ENCODE data around the gene ACO2.
"Not testable (repeated sequence)": the region's sequence is repeated elsewhere in the genome, so short reads cannot be mapped to it uniquely, and the experiment has no call there.

ACO2 gene

GRCh38 chr22:41542224-41542623 is 73.3 kb downstream of the ACO2 start:
- Histone ChIP-seq H3K36me3 (ENCODE audit: control insufficient read depth, insufficient read depth, low read length) (peaks cover 7% of the 10 kb centered on the region), H3K4me1 (ENCODE audit: control insufficient read depth, insufficient read depth, low read length) (peaks cover 10% of the 10 kb centered on the region), H3K9ac (ENCODE audit: low read depth, low read length) (no peak overlapping the region), H3K27me3 (ENCODE audit: control insufficient read depth, insufficient read depth, low read length) (peaks cover 2% of the 10 kb centered on the region), H3K4me3 (ENCODE audit: low read depth, low read length) (no peak overlapping the region), H3K9me3 (ENCODE audit: control insufficient read depth, insufficient read depth, low read length) (no peaks in the 10 kb centered on the region)

GRCh38 chr22:41543854-41544670 is 75.1 kb downstream of the ACO2 start, which contains the start of gene POLR3H:
POLR3H (minus strand) TSS chr22:41544470; CDS start chr22:41544101, 369 bp downstream.
- H3K9ac ChIP-seq (ENCODE audit: low read depth, low read length), result peak within 1 kb of the TSS; percentile 73
- peaks cover 7% of the 10 kb centered on the region for H3K36me3 ChIP-seq (ENCODE audit: control insufficient read depth, insufficient read depth, low read length)
- no peaks in the 10 kb centered on the region for H3K9me3 ChIP-seq (ENCODE audit: control insufficient read depth, insufficient read depth, low read length)
- peaks cover 2% of the 10 kb centered on the region for H3K27me3 ChIP-seq (ENCODE audit: control insufficient read depth, insufficient read depth, low read length)
- peaks cover 8% of the 10 kb centered on the region for H3K4me1 ChIP-seq (ENCODE audit: control insufficient read depth, insufficient read depth, low read length)
- peak within 1 kb of the TSS; percentile 87 for H3K4me3 ChIP-seq (ENCODE audit: low read depth, low read length)

- Histone ChIP-seq H3K4me1 (ENCODE audit: control insufficient read depth, insufficient read depth, low read length) (peaks cover 8% of the 10 kb centered on the region), H3K27me3 (ENCODE audit: control insufficient read depth, insufficient read depth, low read length) (peaks cover 2% of the 10 kb centered on the region), H3K4me3 (ENCODE audit: low read depth, low read length) (peak overlapping the region; percentile 48), H3K36me3 (ENCODE audit: control insufficient read depth, insufficient read depth, low read length) (peaks cover 3% of the 10 kb centered on the region), H3K9ac (ENCODE audit: low read depth, low read length) (no peak overlapping the region), H3K9me3 (ENCODE audit: control insufficient read depth, insufficient read depth, low read length) (no peaks in the 10 kb centered on the region)
These were observed 76.0 kb downstream of the ACO2 start for GRCh38 chr22:41544671-41545476.

GRCh38 chr22:41548830-41549211 is 79.9 kb downstream of the ACO2 start:
- H3K27me3 ChIP-seq (ENCODE audit: control insufficient read depth, insufficient read depth, low read length), result peaks cover 2% of the 10 kb centered on the region
- H3K4me1 ChIP-seq (ENCODE audit: control insufficient read depth, insufficient read depth, low read length), result peaks cover 6% of the 10 kb centered on the region
- no peaks in the 10 kb centered on the region for H3K9me3 ChIP-seq (ENCODE audit: control insufficient read depth, insufficient read depth, low read length)
- H3K36me3 ChIP-seq (ENCODE audit: control insufficient read depth, insufficient read depth, low read length), result no peaks in the 10 kb centered on the region
- no peak overlapping the region for H3K9ac ChIP-seq (ENCODE audit: low read depth, low read length)
- H3K4me3 ChIP-seq (ENCODE audit: low read depth, low read length), result no peak overlapping the region

GRCh38 chr22:41550952-41551491 is 82.1 kb downstream of the ACO2 start:
- Histone ChIP-seq H3K36me3 (ENCODE audit: control insufficient read depth, insufficient read depth, low read length) (no peaks in the 10 kb centered on the region), H3K27me3 (ENCODE audit: control insufficient read depth, insufficient read depth, low read length) (no peaks in the 10 kb centered on the region), H3K4me1 (ENCODE audit: control insufficient read depth, insufficient read depth, low read length) (no peaks in the 10 kb centered on the region), H3K9me3 (ENCODE audit: control insufficient read depth, insufficient read depth, low read length) (no peaks in the 10 kb centered on the region), H3K9ac (ENCODE audit: low read depth, low read length) (no peak overlapping the region), H3K4me3 (ENCODE audit: low read depth, low read length) (no peak overlapping the region)

GRCh38 chr22:41551877-41552582 is 83.1 kb downstream of the ACO2 start:
- Histone ChIP-seq H3K9ac (ENCODE audit: low read depth, low read length) (no peak overlapping the region), H3K9me3 (ENCODE audit: control insufficient read depth, insufficient read depth, low read length) (no peaks in the 10 kb centered on the region), H3K36me3 (ENCODE audit: control insufficient read depth, insufficient read depth, low read length) (no peaks in the 10 kb centered on the region), H3K27me3 (ENCODE audit: control insufficient read depth, insufficient read depth, low read length) (no peaks in the 10 kb centered on the region), H3K4me1 (ENCODE audit: control insufficient read depth, insufficient read depth, low read length) (no peaks in the 10 kb centered on the region), H3K4me3 (ENCODE audit: low read depth, low read length) (no peak overlapping the region)

GRCh38 chr22:41555325-41555982 is 86.5 kb downstream of the ACO2 start:
- H3K4me3 ChIP-seq (ENCODE audit: low read depth, low read length), result no peak overlapping the region
- no peaks in the 10 kb centered on the region for H3K27me3 ChIP-seq (ENCODE audit: control insufficient read depth, insufficient read depth, low read length)

GRCh38 chr22:41556561-41556960 is 87.6 kb downstream of the ACO2 start:
- H3K9ac ChIP-seq (ENCODE audit: low read depth, low read length), result no peak overlapping the region
- no peaks in the 10 kb centered on the region for H3K9me3 ChIP-seq (ENCODE audit: control insufficient read depth, insufficient read depth, low read length)
- no peaks in the 10 kb centered on the region for H3K27me3 ChIP-seq (ENCODE audit: control insufficient read depth, insufficient read depth, low read length)
- no peak overlapping the region for H3K4me3 ChIP-seq (ENCODE audit: low read depth, low read length)
- peaks cover 1% of the 10 kb centered on the region for H3K4me1 ChIP-seq (ENCODE audit: control insufficient read depth, insufficient read depth, low read length)
- H3K36me3 ChIP-seq (ENCODE audit: control insufficient read depth, insufficient read depth, low read length), result no peaks in the 10 kb centered on the region

More at GRCh38 chr22:41555325-41555982, 86.5 kb downstream of the ACO2 start:
- H3K36me3 ChIP-seq (ENCODE audit: control insufficient read depth, insufficient read depth, low read length), result no peaks in the 10 kb centered on the region
- no peaks in the 10 kb centered on the region for H3K4me1 ChIP-seq (ENCODE audit: control insufficient read depth, insufficient read depth, low read length)
- H3K9ac ChIP-seq (ENCODE audit: low read depth, low read length), result no peak overlapping the region
- H3K9me3 ChIP-seq (ENCODE audit: control insufficient read depth, insufficient read depth, low read length), result no peaks in the 10 kb centered on the region

- no peaks in the 10 kb centered on the region for H3K27me3 ChIP-seq (ENCODE audit: control insufficient read depth, insufficient read depth, low read length)
- no peak overlapping the region for H3K4me3 ChIP-seq (ENCODE audit: low read depth, low read length)
- H3K4me1 ChIP-seq (ENCODE audit: control insufficient read depth, insufficient read depth, low read length), result peaks cover 2% of the 10 kb centered on the region
- no peaks in the 10 kb centered on the region for H3K36me3 ChIP-seq (ENCODE audit: control insufficient read depth, insufficient read depth, low read length)
- no peaks in the 10 kb centered on the region for H3K9me3 ChIP-seq (ENCODE audit: control insufficient read depth, insufficient read depth, low read length)
- H3K9ac ChIP-seq (ENCODE audit: low read depth, low read length), result no peak overlapping the region
These were observed 88.7 kb downstream of the ACO2 start for GRCh38 chr22:41557401-41558240.

- H3K4me3 ChIP-seq (ENCODE audit: low read depth, low read length); H3K9ac ChIP-seq (ENCODE audit: low read depth, low read length); H3K36me3 ChIP-seq (ENCODE audit: control insufficient read depth, insufficient read depth, low read length); H3K9me3 ChIP-seq (ENCODE audit: control insufficient read depth, insufficient read depth, low read length); H3K4me1 ChIP-seq (ENCODE audit: control insufficient read depth, insufficient read depth, low read length); H3K27me3 ChIP-seq (ENCODE audit: control insufficient read depth, insufficient read depth, low read length): not testable (repeated sequence)
These were observed 89.3 kb downstream of the ACO2 start for GRCh38 chr22:41558241-41558630.
